Progenitor cell of endocrine pancreas (in vitro differentiated cells): ENCODE data around the gene PNP. TPM values are rescaled to one million over a fixed set of nuclear protein-coding genes. Genes with fewer than 3 reads are reported as not detected.

Source experiments
- DNase-seq: peaks from one replicate; pipeline ENCODE4 v3.0.0; 2021; ENCODE audit warnings: low spot score; ENCODE audit not compliant: unreplicated experiment
- H3K27ac Mint-ChIP-seq: 2 replicates; pipeline ENCODE4 v1.8.0; 2021; ENCODE audit warnings: mild to moderate bottlenecking, moderate library complexity, mixed read lengths
- H3K27me3 Mint-ChIP-seq: 2 replicates; pipeline ENCODE4 v1.8.0; 2021; ENCODE audit warnings: mixed read lengths
- H3K36me3 Mint-ChIP-seq: 2 replicates; pipeline ENCODE4 v1.8.0; 2022; ENCODE audit warnings: mixed read lengths; ENCODE audit not compliant: insufficient read depth
- H3K4me1 Mint-ChIP-seq: 2 replicates; pipeline ENCODE4 v1.8.0; 2021; ENCODE audit warnings: low read depth, mixed read lengths
- H3K4me3 Mint-ChIP-seq: 2 replicates; pipeline ENCODE4 v1.8.0; 2021; ENCODE audit warnings: low read depth, mild to moderate bottlenecking, moderate library complexity, mixed read lengths
- H3K9me3 Mint-ChIP-seq: 2 replicates; pipeline ENCODE4 v1.8.0; 2021; ENCODE audit warnings: low read depth, mixed read lengths
- CTCF ChIP-seq: fragments of 200-600 bp; sonication (generic); IDR thresholded peaks from one replicate; pipeline ENCODE4 v1.5.0; 2021; ENCODE audit warnings: antibody characterized with exemption, mild to moderate bottlenecking; ENCODE audit not compliant: unreplicated experiment
- total RNA-seq: library from RNA; stranded (reverse); gene quantifications from 2 replicates; pipeline ENCODE4 v1.2.1, GENCODE V29; 2021

Gene PNP
- total RNA-seq, 1 donor from 2014 or later: 48.9 TPM

DNA sequence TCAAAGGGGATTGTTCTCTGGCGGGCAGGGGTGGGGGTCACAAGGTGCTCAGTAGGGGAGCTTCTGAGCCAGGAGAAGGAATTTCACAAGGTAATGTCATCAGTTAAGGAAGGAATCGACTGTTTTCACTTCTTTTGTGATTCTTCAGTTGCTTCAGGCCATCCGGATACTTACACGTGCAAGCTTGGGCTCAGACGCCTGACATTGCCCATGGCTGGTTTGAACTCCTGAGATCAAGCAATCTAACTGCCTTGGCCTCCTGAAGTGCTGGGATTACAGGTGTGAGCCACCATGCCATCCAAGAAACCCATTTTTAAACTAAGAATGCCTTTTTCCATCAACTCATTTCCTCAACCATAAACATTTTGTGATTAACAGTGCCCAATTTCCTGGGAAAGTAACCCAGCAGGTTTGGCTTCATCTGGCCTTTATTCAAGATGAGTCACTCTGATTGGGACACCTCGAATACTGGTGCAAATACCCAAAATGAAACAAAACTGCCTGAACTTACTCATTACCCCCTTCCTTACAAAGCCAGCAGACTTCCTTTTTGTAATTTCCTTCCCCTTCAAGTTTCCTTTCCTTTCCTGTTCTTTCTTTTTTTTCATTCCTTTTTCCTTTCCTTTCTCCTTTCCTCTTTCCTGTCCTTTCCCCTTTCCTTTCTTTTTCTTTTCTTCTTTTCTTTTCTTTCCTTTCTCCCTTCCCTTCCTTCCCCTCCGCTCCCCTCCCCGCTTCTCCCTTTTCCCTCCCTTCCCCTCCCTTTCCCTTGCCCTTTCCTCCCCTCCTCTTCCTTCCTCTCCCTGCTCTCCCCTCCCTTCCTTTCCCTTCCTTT lies 25.9 kb downstream of the PNP start:
- Mint-ChIP-seq H3K4me1 (peaks cover 5% of the 10 kb centered on the region), H3K27ac (no peak overlapping the region), H3K36me3 (no peaks in the 10 kb centered on the region), H3K4me3 (no peak overlapping the region), H3K9me3 (no peaks in the 10 kb centered on the region), H3K27me3 (no peaks in the 10 kb centered on the region)
- DNase-seq: no peak
- TF ChIP-seq CTCF: no peak

GRCh38 chr14:20498622-20499021 lies 29.4 kb downstream of the PNP start:
- Mint-ChIP-seq H3K27me3 (no peaks in the 10 kb centered on the region), H3K4me1 (peaks cover 7% of the 10 kb centered on the region), H3K36me3 (no peaks in the 10 kb centered on the region), H3K27ac (no peak overlapping the region), H3K9me3 (no peaks in the 10 kb centered on the region), H3K4me3 (no peak overlapping the region)
- TF ChIP-seq CTCF: no peak
- DNase-seq: no peak

- H3K36me3 Mint-ChIP-seq: peaks cover 2% of the 10 kb centered on the region
- peaks cover 3% of the 10 kb centered on the region for H3K9me3 Mint-ChIP-seq
- peaks cover 11% of the 10 kb centered on the region for H3K4me1 Mint-ChIP-seq
- DNase-seq: no peak
- H3K27me3 Mint-ChIP-seq: no peaks in the 10 kb centered on the region
- no peak for TF ChIP-seq CTCF
- H3K4me3 Mint-ChIP-seq: no peak overlapping the region
- H3K27ac Mint-ChIP-seq: peak overlapping the region; percentile 26
Measured at GRCh38 chr14:20499108-20499507, 29.9 kb downstream of the PNP start.

GRCh38 chr14:20499881-20500280 lies 30.7 kb downstream of the PNP start:
- H3K27me3 Mint-ChIP-seq: no peaks in the 10 kb centered on the region
- H3K27ac Mint-ChIP-seq: no peak overlapping the region
- no peak for TF ChIP-seq CTCF
- peaks cover 11% of the 10 kb centered on the region for H3K4me1 Mint-ChIP-seq
- no peak overlapping the region for H3K4me3 Mint-ChIP-seq
- H3K9me3 Mint-ChIP-seq: peaks cover 3% of the 10 kb centered on the region
- DNase-seq: no peak
- peaks cover 2% of the 10 kb centered on the region for H3K36me3 Mint-ChIP-seq

DNA sequence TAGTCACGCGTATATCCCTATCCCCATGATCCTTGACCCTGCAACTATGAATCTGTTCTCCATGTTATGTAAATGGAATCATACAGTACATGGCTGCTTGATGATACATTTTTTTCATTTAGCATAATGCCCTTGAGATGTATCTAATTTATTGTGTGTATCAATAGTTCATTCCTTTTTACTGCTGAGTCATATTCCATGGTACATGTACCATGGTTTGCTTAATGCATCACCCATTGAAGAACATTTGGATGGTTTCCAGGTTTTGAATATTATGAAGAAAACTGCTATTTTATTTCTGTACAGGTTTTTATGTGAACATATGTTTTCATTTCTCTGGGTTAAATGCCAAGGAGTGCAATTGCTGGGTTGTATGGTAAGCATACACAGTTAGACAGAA lies 32.1 kb downstream of the PNP start:
- no peak for DNase-seq
- no peaks in the 10 kb centered on the region for H3K27me3 Mint-ChIP-seq
- H3K4me3 Mint-ChIP-seq: no peak overlapping the region
- peaks cover 3% of the 10 kb centered on the region for H3K9me3 Mint-ChIP-seq
- TF ChIP-seq CTCF: no peak
- no peak overlapping the region for H3K27ac Mint-ChIP-seq
- peaks cover 2% of the 10 kb centered on the region for H3K36me3 Mint-ChIP-seq
- H3K4me1 Mint-ChIP-seq: peaks cover 11% of the 10 kb centered on the region
